Measurements from ENCODE around the gene ICAM1. TPM values are rescaled to one million over a fixed set of nuclear protein-coding genes. Genes with fewer than 3 reads are reported as not detected.
"Not testable (repeated sequence)": the region's sequence is repeated elsewhere in the genome, so short reads cannot be mapped to it uniquely, and the experiment has no call there.

Gene ICAM1
- total RNA-seq, 4 donors from 2014 or later, result 14.7 to 50.1 (median 43.1) TPM

DNA sequence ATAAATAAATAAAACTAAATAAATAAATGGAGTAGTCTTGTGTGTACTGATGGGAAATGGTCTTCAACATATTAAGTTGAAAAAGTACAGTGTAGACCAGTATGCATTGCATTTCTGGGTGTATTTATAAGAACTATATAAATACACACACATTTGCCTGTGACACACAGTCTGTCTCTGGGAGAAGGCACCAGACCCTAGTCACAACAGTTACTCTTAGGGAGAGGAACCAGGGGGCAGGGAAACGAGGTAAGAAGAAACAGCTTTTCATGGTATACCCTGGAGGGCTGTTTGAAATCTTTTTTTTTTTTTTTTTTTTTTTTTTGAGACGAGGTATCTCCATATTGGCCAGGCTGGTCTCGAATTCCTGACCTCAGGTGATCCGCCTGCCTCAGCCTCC is 37.0 kb upstream of the ICAM1 start:
- peaks cover 0 to 42% (median 9%) of the 10 kb centered on the region in 4 donors for H3K4me1 ChIP-seq

GRCh38 chr19:10235003-10235402 is 35.9 kb upstream of the ICAM1 start:
- 80 to 93% methylated on average over 4 of the region's 4 CpGs for WGBS, 2 donors
- TF ChIP-seq EP300 (IDR thresholded peaks at IDR 0.05) (no peak), CTCF (IDR thresholded peaks at IDR 0.05) (no peak), POLR2A (IDR thresholded peaks at IDR 0.05) (no peak)
- no peaks in the 10 kb centered on the region for H3K9me3 ChIP-seq

More for the DNA sequence above, 37.0 kb upstream of the ICAM1 start:
- Histone ChIP-seq H3K4me3 (no peak overlapping the region), H3K27me3 (no peaks in the 10 kb centered on the region), H3K27ac (no peak overlapping the region), H3K9me3 (no peaks in the 10 kb centered on the region), H3K36me3 (no peaks in the 10 kb centered on the region)
- WGBS, 2 donors, result 66 to 72% methylated on average over 4 of the region's 4 CpGs
- no peak for DNase-seq (ENCODE audit: low spot score in 2 of 2)
- no peak for TF ChIP-seq POLR2A (IDR thresholded peaks at IDR 0.05)
- TF ChIP-seq EP300 (IDR thresholded peaks at IDR 0.05), result no peak
- TF ChIP-seq CTCF (IDR thresholded peaks at IDR 0.05), result no peak

DNA sequence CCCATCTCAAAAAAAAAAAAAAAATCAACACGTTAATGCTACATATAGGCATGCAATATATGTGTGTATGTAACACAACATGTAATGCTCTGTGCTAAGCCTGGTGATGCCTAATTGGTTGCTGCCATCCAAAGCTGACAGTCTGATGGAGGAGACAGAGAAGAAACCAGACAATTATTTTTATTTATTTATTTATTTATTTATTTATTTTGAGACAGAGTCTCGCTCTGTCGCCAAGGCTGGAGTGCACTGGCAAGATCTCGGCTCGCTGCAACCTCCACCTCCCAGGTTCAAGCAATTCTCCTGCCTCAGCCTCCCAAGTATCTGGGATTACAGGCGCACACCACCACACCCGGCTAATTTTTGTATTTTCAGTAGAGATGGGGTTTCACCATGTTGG is 35.5 kb upstream of the ICAM1 start:
- WGBS, 2 donors, result 93 to 96% methylated on average over 7 of the region's 7 CpGs
- Histone ChIP-seq H3K27ac (peak overlapping the region in 3 of 4 donors; percentile 56 to 82 (median 81)), H3K4me1 (peaks cover 0 to 27% (median 2%) of the 10 kb centered on the region in 4 donors)
- not testable (repeated sequence) for H3K27me3 ChIP-seq; H3K9me3 ChIP-seq; H3K4me3 ChIP-seq; H3K36me3 ChIP-seq; DNase-seq (ENCODE audit: low spot score in 2 of 2)

More at GRCh38 chr19:10235003-10235402, 35.9 kb upstream of the ICAM1 start:
- Histone ChIP-seq H3K36me3 (no peaks in the 10 kb centered on the region), H3K27ac (no peak overlapping the region), H3K4me1 (peaks cover 0 to 31% (median 3%) of the 10 kb centered on the region in 4 donors), H3K27me3 (no peaks in the 10 kb centered on the region), H3K4me3 (no peak overlapping the region)
- DNase-seq (ENCODE audit: low spot score in 2 of 2), result no peak

DNA sequence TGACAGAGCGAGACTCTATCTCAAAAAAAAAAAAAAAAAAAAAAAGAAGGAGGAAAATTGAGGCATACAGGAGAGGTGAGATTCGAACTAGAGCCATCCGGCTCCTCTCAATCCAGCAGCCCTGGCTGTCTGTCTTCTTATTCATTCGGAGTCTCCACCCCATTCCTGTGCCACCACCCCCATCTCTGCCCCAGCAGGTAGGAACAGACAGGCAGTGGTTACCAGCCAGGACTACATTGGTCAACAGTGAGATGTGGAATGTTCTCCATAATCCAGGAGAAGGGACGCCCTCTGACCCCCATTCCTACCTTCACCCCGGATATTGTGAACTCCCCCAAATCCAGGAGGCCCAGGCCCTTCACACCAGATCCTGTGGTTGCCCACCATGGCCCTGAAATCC is 33.2 kb upstream of the ICAM1 start:
- peak overlapping the region in 3 of 4 donors; percentile 40 to 66 (median 45) for H3K27ac ChIP-seq
- no peak for DNase-seq (ENCODE audit: low spot score in 2 of 2)
- no peaks in the 10 kb centered on the region for H3K9me3 ChIP-seq
- WGBS, 2 donors, result 82 to 88% methylated on average over 6 of the region's 6 CpGs
- TF ChIP-seq CTCF (IDR thresholded peaks at IDR 0.05) (no peak), EP300 (IDR thresholded peaks at IDR 0.05) (no peak), POLR2A (IDR thresholded peaks at IDR 0.05) (no peak)
- peaks cover 0 to 17% (median 2%) of the 10 kb centered on the region in 4 donors for H3K4me1 ChIP-seq
- no peak overlapping the region for H3K4me3 ChIP-seq
- H3K27me3 ChIP-seq, result no peaks in the 10 kb centered on the region
- no peaks in the 10 kb centered on the region for H3K36me3 ChIP-seq

- H3K4me3 ChIP-seq, result no peak overlapping the region
- no peaks in the 10 kb centered on the region for H3K36me3 ChIP-seq
- DNase-seq (ENCODE audit: low spot score in 2 of 2), result no peak
- H3K27ac ChIP-seq, result peak overlapping the region in 3 of 4 donors; percentile 40 to 66 (median 45)
- peaks cover 0 to 17% (median 2%) of the 10 kb centered on the region in 4 donors for H3K4me1 ChIP-seq
- no peaks in the 10 kb centered on the region for H3K27me3 ChIP-seq
- no peak for TF ChIP-seq EP300 (IDR thresholded peaks at IDR 0.05)
- TF ChIP-seq POLR2A (IDR thresholded peaks at IDR 0.05), result no peak
- no peak for TF ChIP-seq CTCF (IDR thresholded peaks at IDR 0.05)
- WGBS, 2 donors, result 63 to 68% methylated on average over 12 of the region's 12 CpGs
- no peaks in the 10 kb centered on the region for H3K9me3 ChIP-seq
Measured at GRCh38 chr19:10238172-10238783, 32.6 kb upstream of the ICAM1 start.

- H3K36me3 ChIP-seq; H3K27ac ChIP-seq; H3K9me3 ChIP-seq; H3K4me3 ChIP-seq; H3K27me3 ChIP-seq; DNase-seq (ENCODE audit: low spot score in 2 of 2); H3K4me1 ChIP-seq: not testable (repeated sequence)
- whole genome bisulfite sequencing, 2 donors, result 94 to 95% methylated on average over 11 of the region's 11 CpGs
Measured at GRCh38 chr19:10241826-10242449, 29.0 kb upstream of the ICAM1 start.
